Renal cortical epithelial cell (primary cell): ENCODE measurements around the gene FOCAD. TPM values are rescaled to one million over a fixed set of nuclear protein-coding genes. Genes with fewer than 3 reads are reported as not detected.

Experiments
- DNase-seq: peaks from one replicate; pipeline ENCODE4 v3.0.0-alpha.2; 2011; ENCODE audit warnings: low read depth
- total RNA-seq: library from RNA; depleted of rRNA; stranded (reverse); fragments of >200 nt; gene quantifications from 2 replicates; pipeline ENCODE4 v1.2.3, GENCODE V29; 2014

The FOCAD gene
- total RNA-seq, 1 donor from 2014 or later = 118 TPM

GRCh38 chr9:20880675-20881074 lies 196.6 kb downstream of the FOCAD start:
- no peak for DNase-seq

GRCh38 chr9:20884985-20885593 lies 201.0 kb downstream of the FOCAD start:
- peak; percentile 36 for DNase-seq

- DNase-seq = peak; percentile 42
These were observed 215.0 kb downstream of the FOCAD start for GRCh38 chr9:20898885-20899554.

GRCh38 chr9:20903212-20903611 lies 219.2 kb downstream of the FOCAD start:
- no peak for DNase-seq

- DNase-seq = no peak
These were observed 220.9 kb downstream of the FOCAD start for GRCh38 chr9:20904995-20905394.

- no peak for DNase-seq
These were observed 222.3 kb downstream of the FOCAD start for GRCh38 chr9:20906326-20906725.

- DNase-seq = no peak
These were observed 224.4 kb downstream of the FOCAD start for GRCh38 chr9:20908461-20908860.

- no peak for DNase-seq
These were observed 230.5 kb downstream of the FOCAD start for GRCh38 chr9:20914556-20914955.

- no peak for DNase-seq
These were observed 237.3 kb downstream of the FOCAD start for GRCh38 chr9:20921362-20921761.

GRCh38 chr9:20925256-20926045 lies 241.4 kb downstream of the FOCAD start:
- DNase-seq = no peak

GRCh38 chr9:20929276-20929675 lies 245.2 kb downstream of the FOCAD start:
- no peak for DNase-seq

- no peak for DNase-seq
These were observed 246.8 kb downstream of the FOCAD start for GRCh38 chr9:20930836-20931235.

GRCh38 chr9:20940447-20941173 lies 256.6 kb downstream of the FOCAD start:
- DNase-seq = no peak

GRCh38 chr9:20941174-20941690 lies 257.2 kb downstream of the FOCAD start:
- DNase-seq = peak; percentile 67

- DNase-seq = no peak
These were observed 260.4 kb downstream of the FOCAD start for GRCh38 chr9:20944507-20944906.

- DNase-seq = no peak
These were observed 261.2 kb downstream of the FOCAD start for GRCh38 chr9:20945269-20945668.

GRCh38 chr9:20945856-20946255 lies 261.8 kb downstream of the FOCAD start:
- no peak for DNase-seq

- DNase-seq = no peak
These were observed 264.6 kb downstream of the FOCAD start for GRCh38 chr9:20948703-20949102.

- no peak for DNase-seq
These were observed 266.6 kb downstream of the FOCAD start for GRCh38 chr9:20950707-20951106.

GRCh38 chr9:20962536-20963225 lies 278.6 kb downstream of the FOCAD start:
- DNase-seq = no peak

- DNase-seq = no peak
These were observed 288.6 kb downstream of the FOCAD start for GRCh38 chr9:20972684-20973083.
